ENCODE measurements around the gene CLN3. TPM values are rescaled to one million over a fixed set of nuclear protein-coding genes. Genes with fewer than 3 reads are reported as not detected.
A peak's percentile ranks its signal among the peaks of the same experiment; 100 is the strongest.

Gene CLN3
- total and polyA plus RNA-seq, 2 of the 13 experiments (the other 11 are each of a cell fraction or from before 2014, with no cell fraction given): 23.4 to 46.8 TPM

GRCh38 chr16:28511801-28512789 is 20.2 kb upstream of the CLN3 start (continued):
- TF ChIP-seq, protein P1, sequence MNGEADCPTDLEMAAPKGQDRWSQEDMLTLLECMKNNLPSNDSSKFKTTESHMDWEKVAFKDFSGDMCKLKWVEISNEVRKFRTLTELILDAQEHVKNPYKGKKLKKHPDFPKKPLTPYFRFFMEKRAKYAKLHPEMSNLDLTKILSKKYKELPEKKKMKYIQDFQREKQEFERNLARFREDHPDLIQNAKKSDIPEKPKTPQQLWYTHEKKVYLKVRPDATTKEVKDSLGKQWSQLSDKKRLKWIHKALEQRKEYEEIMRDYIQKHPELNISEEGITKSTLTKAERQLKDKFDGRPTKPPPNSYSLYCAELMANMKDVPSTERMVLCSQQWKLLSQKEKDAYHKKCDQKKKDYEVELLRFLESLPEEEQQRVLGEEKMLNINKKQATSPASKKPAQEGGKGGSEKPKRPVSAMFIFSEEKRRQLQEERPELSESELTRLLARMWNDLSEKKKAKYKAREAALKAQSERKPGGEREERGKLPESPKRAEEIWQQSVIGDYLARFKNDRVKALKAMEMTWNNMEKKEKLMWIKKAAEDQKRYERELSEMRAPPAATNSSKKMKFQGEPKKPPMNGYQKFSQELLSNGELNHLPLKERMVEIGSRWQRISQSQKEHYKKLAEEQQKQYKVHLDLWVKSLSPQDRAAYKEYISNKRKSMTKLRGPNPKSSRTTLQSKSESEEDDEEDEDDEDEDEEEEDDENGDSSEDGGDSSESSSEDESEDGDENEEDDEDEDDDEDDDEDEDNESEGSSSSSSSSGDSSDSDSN (CRISPR knock-in tag; IDR thresholded peaks at IDR 0.05): peak; percentile 35; the same call in 1 of the 2 replicates
- TF ChIP-seq ZNF605 (CRISPR knock-in tag; IDR thresholded peaks at IDR 0.05) (peak; percentile 33; the same call in 1 of the 2 replicates), ZNF709 (CRISPR knock-in tag; IDR thresholded peaks at IDR 0.05) (no peak), ZNF749 (CRISPR knock-in tag; IDR thresholded peaks at IDR 0.05; ENCODE audit: borderline replicate concordance) (0 out of 2 replicates have a peak, but pooled peaks have one; percentile 34), HNF4A (CRISPR knock-in tag; IDR thresholded peaks at IDR 0.05) (peak; percentile 31; the same call in 1 of the 2 replicates), PHF5A (CRISPR knock-in tag; IDR thresholded peaks at IDR 0.05; ENCODE audit: low read depth, unreplicated experiment) (no peak), KDM5B (CRISPR knock-in tag; IDR thresholded peaks at IDR 0.05; ENCODE audit: borderline replicate concordance) (0 out of 2 replicates have a peak, but pooled peaks have one; percentile 20), ZBTB3 (CRISPR knock-in tag; IDR thresholded peaks at IDR 0.05; ENCODE audit: borderline replicate concordance, low read depth) (no peak), PCBP2 (optimal IDR thresholded peaks at IDR 0.05; ENCODE audit: low read depth, low read length, poor library complexity, severe bottlenecking) (no peak), ZNF121 (CRISPR knock-in tag; IDR thresholded peaks at IDR 0.05) (peak; percentile 84), PHF8 (CRISPR knock-in tag; IDR thresholded peaks at IDR 0.05) (no peak; the same call in 1 of the 2 replicates), ZNF747 (CRISPR knock-in tag; IDR thresholded peaks at IDR 0.05; ENCODE audit: borderline replicate concordance) (no peak), ZNF33B (CRISPR knock-in tag; IDR thresholded peaks at IDR 0.05) (no peak), ZNF460 (CRISPR knock-in tag; IDR thresholded peaks at IDR 0.05; ENCODE audit: borderline replicate concordance) (peak; percentile 96), ETV5 (CRISPR knock-in tag; IDR thresholded peaks at IDR 0.05; ENCODE audit: borderline replicate concordance) (0 out of 2 replicates have a peak, but pooled peaks have one; percentile 3)
- TF ChIP-seq, protein P2, sequence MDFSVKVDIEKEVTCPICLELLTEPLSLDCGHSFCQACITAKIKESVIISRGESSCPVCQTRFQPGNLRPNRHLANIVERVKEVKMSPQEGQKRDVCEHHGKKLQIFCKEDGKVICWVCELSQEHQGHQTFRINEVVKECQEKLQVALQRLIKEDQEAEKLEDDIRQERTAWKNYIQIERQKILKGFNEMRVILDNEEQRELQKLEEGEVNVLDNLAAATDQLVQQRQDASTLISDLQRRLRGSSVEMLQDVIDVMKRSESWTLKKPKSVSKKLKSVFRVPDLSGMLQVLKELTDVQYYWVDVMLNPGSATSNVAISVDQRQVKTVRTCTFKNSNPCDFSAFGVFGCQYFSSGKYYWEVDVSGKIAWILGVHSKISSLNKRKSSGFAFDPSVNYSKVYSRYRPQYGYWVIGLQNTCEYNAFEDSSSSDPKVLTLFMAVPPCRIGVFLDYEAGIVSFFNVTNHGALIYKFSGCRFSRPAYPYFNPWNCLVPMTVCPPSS (IDR thresholded peaks at IDR 0.05): no peak
- TF ChIP-seq, protein P3, sequence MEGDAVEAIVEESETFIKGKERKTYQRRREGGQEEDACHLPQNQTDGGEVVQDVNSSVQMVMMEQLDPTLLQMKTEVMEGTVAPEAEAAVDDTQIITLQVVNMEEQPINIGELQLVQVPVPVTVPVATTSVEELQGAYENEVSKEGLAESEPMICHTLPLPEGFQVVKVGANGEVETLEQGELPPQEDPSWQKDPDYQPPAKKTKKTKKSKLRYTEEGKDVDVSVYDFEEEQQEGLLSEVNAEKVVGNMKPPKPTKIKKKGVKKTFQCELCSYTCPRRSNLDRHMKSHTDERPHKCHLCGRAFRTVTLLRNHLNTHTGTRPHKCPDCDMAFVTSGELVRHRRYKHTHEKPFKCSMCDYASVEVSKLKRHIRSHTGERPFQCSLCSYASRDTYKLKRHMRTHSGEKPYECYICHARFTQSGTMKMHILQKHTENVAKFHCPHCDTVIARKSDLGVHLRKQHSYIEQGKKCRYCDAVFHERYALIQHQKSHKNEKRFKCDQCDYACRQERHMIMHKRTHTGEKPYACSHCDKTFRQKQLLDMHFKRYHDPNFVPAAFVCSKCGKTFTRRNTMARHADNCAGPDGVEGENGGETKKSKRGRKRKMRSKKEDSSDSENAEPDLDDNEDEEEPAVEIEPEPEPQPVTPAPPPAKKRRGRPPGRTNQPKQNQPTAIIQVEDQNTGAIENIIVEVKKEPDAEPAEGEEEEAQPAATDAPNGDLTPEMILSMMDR (CRISPR knock-in tag; IDR thresholded peaks at IDR 0.05): 0 out of 2 replicates have a peak, but pooled peaks have one; percentile 10

Measured in HepG2 (cell line).